ENCODE data around the gene GANC.
"Not testable (repeated sequence)": the region's sequence is repeated elsewhere in the genome, so short reads cannot be mapped to it uniquely, and the experiment has no call there.

Gene GANC

GRCh38 chr15:42272939-42273899 is at the start of gene GANC, which contains the start of gene TMEM87A:
Gene GANC (plus strand): TSS chr15:42273201. CDS start chr15:42274482, 1,281 bp downstream.
Gene TMEM87A (minus strand): TSS chr15:42273433. CDS start chr15:42273398, 35 bp downstream.
- in situ Hi-C loops (cut with MboI; ENCODE audit: low pct_unique_long_range_greater_than_20kb, low sequenced_read_pairs) = no loop called here
- DNase-seq = peak; percentile 98

- in situ Hi-C loops (cut with MboI; ENCODE audit: low pct_unique_long_range_greater_than_20kb, low sequenced_read_pairs) = no loop called here
- DNase-seq = no peak
Observed at GRCh38 chr15:42226648-42227047, 46.4 kb upstream of the GANC start.

DNA sequence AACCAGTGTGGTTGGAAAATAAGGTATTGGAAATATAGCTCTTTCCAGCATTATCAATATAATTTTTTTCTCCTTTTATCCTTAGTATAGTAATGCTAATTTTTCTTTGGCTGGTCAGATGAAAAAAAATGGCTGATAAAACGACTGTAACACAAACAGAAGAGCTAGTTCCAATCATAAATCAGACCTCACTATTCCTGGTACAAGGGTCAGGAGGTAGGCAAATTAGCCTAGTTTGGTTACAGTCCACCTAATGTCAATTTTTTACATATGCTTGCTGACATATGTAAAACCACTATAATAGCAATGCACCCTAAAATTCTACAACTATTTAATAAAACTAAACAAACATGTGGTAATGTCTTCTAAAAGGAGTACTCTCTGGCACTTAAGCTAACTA is 45.0 kb upstream of the GANC start:
- in situ Hi-C loops (cut with MboI; ENCODE audit: low pct_unique_long_range_greater_than_20kb, low sequenced_read_pairs) = no loop called here

DNA sequence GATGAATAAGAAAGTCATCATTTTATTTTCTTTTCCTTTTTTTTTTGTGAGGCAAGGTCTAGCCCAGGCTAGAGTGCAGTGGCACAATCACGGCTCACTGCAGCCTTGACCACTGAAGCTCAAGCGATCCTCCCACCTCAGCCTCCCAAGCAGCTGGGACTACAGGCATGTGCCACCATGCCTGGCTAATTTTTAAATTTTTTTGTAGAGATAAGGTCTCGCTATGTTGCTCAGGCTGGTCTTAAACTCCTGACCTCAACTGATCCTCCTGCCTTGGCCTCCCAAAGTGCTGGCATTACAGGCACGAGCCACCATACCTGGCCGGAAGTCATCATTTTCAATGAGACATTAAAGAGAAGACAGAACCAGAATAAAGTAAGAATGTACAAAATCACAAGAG is 44.0 kb upstream of the GANC start:
- in situ Hi-C loops (cut with MboI; ENCODE audit: low pct_unique_long_range_greater_than_20kb, low sequenced_read_pairs); DNase-seq: not testable (repeated sequence)

More for the DNA sequence above, 45.0 kb upstream of the GANC start:
- DNase-seq = no peak

- in situ Hi-C loops (cut with MboI; ENCODE audit: low pct_unique_long_range_greater_than_20kb, low sequenced_read_pairs) = no loop called here
- no peak for DNase-seq
Observed at GRCh38 chr15:42231088-42231487, 41.9 kb upstream of the GANC start.

DNA sequence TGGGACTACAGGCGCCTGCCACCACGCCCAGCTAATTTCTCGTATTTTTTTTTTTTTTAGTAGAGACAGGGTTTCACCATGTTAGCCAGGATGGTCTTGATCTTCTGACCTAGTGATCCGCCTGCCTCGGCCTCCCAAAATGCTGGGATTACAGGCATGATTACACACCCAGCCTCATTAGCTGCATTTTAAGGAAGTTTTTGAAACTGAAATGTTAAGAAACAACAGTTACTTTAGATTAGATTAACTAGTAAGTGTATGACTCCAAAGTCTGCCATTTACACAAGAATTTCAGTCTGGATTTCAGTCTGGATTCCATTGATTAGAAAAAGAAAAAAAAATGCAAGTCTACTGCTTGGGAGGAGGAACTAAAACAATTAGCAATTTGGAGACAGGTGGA is 40.4 kb upstream of the GANC start:
- in situ Hi-C loops (cut with MboI; ENCODE audit: low pct_unique_long_range_greater_than_20kb, low sequenced_read_pairs) = no loop called here

GRCh38 chr15:42233107-42233506 is 39.9 kb upstream of the GANC start:
- in situ Hi-C loops (cut with MboI; ENCODE audit: low pct_unique_long_range_greater_than_20kb, low sequenced_read_pairs) = no loop called here
- no peak for DNase-seq

More for the DNA sequence above, 40.4 kb upstream of the GANC start:
- no peak for DNase-seq

GRCh38 chr15:42239528-42240182 is 33.3 kb upstream of the GANC start:
- DNase-seq = no peak
- in situ Hi-C loops (cut with MboI; ENCODE audit: low pct_unique_long_range_greater_than_20kb, low sequenced_read_pairs) = no loop called here

DNA sequence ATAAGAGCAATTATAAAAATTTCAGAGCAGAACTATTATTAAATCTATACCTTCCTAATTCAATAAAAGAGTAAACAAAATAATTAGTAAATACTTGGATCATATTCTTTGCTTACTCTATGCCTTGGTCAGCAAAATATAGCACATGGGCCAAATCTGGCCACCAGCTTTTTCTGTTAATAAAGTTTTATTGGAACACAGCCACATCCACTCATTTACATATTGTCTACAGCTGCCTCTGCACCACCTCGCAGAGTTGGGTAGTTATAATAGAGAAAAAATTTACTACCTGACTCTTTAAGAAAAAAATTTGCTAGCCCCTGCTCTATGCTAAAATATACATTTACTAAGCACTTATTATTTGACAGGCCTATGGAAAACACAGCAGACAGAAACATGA is 32.2 kb upstream of the GANC start:
- no peak for DNase-seq
- in situ Hi-C loops (cut with MboI; ENCODE audit: low pct_unique_long_range_greater_than_20kb, low sequenced_read_pairs) = no loop called here

DNA sequence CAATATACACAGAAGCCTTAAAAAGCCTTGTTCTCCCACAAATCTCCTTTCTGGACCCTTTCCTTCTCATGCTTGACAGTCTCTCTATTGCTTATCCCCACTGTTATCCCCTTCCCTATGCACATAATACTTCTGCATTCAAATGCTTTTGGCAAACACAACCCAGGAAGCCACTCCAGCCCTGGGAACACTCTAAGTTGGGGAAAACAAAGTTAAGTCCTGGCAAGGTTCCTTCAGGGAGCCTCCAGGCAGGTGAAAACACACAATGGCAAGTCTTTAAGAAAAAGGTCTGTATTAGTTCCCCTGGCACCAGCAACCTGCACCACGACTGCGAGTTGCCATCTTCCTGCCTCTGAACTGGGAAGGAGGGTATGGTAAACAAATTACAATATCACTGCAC is 19.7 kb upstream of the GANC start:
- no peak for DNase-seq
- in situ Hi-C loops (cut with MboI; ENCODE audit: low pct_unique_long_range_greater_than_20kb, low sequenced_read_pairs) = no loop called here

DNA sequence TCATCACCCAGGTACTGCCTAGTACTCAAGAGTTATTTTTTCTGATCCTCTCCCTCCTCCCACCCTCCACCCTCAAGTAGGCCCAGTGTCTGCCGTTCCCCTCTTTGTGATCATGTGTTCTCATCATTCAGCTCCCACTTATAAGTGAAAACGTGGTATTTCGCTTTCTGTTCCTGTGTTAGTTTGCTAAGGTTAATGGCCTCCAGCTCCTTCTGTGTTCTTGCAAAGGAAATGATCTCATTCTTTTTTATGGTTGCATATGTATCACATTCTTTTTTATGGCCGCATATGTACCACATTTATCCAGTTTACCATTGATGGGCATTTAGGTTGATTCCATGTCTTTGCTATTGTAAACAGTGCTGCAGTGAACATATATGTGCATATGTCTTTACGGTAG is 8.2 kb upstream of the GANC start:
- in situ Hi-C loops (cut with MboI; ENCODE audit: low pct_unique_long_range_greater_than_20kb, low sequenced_read_pairs) = no loop called here
- DNase-seq = no peak

DNA sequence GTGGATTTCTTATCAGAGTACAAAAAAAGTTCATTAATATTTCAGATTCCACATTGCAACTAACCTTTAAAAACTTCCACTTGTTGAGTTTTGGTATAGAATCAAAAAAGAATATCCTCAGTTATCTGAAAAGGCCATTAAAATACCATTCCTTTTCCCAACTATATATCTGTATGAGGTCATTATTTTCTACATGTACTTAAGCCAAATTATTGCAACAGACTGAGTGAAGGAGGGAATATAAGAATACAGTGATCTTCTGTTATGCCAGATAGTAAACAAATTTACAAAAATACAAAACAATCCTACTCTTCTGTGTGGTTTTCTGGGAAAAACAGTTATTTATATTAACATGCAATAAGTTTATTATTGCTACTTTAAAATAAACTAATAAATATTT is 5.7 kb upstream of the GANC start:
- no peak for DNase-seq
- in situ Hi-C loops (cut with MboI; ENCODE audit: low pct_unique_long_range_greater_than_20kb, low sequenced_read_pairs) = no loop called here

DNA sequence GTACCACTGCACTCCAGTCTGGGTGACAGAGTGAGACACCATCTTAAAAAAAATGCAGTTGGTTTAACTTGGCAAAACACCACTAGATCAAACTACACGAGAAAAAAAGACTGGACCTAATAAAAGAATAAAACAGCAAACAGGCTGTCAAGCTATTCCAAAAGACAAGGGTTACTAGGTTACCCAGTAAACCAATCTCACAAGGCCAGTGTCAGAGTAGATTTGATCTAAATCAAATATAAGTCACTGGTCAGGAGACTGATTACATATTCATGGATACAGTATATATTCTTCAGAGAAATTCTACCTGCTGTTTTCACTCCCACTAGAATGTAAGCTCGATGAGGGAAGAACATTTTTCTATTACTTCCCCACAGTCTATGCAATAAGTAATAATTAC is 2.5 kb upstream of the GANC start:
- in situ Hi-C loops (cut with MboI; ENCODE audit: low pct_unique_long_range_greater_than_20kb, low sequenced_read_pairs) = no loop called here
- DNase-seq = no peak

DNA sequence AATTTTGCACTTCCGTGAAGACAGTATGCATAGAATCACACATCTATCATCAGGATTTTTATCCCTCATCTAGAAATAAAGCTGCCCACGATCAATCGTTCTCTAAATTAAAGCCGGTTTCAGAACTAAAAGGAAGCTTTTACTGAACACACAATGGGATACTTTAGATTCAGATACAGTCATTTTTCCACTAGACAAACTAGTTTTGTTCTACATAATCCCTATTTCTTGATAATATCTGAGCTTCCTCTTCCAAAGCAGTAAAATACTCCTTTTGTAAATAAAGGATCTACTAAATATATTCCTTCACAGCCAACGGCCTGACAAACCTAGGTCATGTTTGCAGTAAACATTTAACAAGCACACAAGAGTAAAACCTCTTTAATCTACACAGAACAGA is 2.0 kb upstream of the GANC start:
- DNase-seq = no peak
- in situ Hi-C loops (cut with MboI; ENCODE audit: low pct_unique_long_range_greater_than_20kb, low sequenced_read_pairs) = no loop called here

DNA sequence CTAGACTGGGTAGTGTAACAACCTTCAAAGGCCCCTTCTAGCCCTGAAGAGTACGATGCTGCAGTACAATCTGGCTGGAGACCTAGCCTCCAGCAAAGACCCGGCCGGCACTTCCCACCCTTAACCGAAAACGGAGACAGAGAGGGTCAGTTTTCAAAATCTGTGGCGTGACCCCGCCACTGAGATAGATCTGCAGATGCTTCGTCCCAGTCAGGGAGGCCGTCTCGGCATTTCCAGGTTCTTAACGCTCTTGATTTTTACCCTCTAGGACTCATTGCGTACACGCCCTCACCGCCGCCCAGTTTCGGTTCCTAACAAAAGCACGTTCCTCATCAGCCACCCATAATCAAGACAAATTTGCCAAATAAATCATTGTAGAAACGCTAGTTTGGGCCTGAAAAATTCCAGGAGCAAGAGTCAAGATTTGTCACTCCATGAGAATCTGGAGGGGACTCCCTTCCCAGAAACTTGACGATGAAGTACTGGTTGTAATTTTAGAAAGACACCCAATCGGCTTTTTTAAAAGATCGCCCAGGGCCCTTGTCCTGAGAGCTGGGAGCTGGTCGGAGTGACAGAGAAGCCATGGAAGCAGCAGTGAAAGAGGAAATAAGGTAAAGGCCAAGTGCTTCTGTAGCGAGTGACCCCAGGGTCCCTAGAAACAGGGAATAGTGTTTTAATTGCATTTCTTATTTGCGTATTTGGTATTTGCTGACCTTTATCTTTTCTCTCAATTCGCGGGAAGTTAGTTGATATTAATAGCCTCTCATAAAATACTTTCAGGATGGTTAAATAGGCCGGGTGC is 1.1 kb downstream of the GANC start:
- in situ Hi-C loops (cut with MboI; ENCODE audit: low pct_unique_long_range_greater_than_20kb, low sequenced_read_pairs) = no loop called here
- DNase-seq = peak; percentile 72

- no peak for DNase-seq
- in situ Hi-C loops (cut with MboI; ENCODE audit: low pct_unique_long_range_greater_than_20kb, low sequenced_read_pairs) = no loop called here
Observed at GRCh38 chr15:42274702-42274989, 1.6 kb downstream of the GANC start.

DNA sequence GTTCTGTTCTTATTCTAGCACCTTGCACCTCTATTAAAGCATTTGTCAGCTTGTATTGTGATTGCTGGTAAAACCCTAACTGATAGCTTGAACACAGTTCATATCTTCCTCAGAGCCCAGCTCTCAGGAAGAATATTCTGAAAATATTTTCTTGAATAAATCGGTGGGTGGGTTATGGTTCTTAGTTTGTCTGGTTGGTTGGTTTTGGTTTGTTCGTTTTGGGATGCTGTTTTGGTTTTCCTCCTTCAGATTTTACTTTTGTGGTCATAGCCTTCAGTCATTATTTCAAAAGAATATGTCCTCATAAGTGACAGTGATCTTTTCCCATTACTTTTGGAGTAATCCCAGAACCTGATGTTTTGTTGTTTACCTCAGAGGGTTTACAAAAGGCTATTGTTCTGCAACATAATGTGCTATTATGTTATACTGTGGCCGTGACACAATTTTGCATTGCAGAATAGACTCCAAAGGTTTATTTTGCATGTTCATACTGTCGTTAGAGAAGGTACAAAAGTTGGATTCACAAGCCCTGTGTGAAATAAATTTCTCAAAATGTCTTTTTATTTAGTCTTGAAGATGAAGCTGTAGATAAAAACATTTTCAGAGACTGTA is 2.9 kb downstream of the GANC start:
- in situ Hi-C loops (cut with MboI; ENCODE audit: low pct_unique_long_range_greater_than_20kb, low sequenced_read_pairs) = no loop called here

GRCh38 chr15:42276762-42277161 is 3.8 kb downstream of the GANC start:
- in situ Hi-C loops (cut with MboI; ENCODE audit: low pct_unique_long_range_greater_than_20kb, low sequenced_read_pairs) = no loop called here
- DNase-seq = no peak

More for the DNA sequence above, 2.9 kb downstream of the GANC start:
- DNase-seq = peak; percentile 20

- in situ Hi-C loops (cut with MboI; ENCODE audit: low pct_unique_long_range_greater_than_20kb, low sequenced_read_pairs) = no loop called here
- DNase-seq = peak; percentile 19
Observed at GRCh38 chr15:42279234-42279723, 6.3 kb downstream of the GANC start.

Measured in KBM-7 (cell line).